Activated CD8-positive, alpha-beta T cell treated with anti-CD3 and anti-CD28 coated beads for 36 hours (primary cell): Measurements from ENCODE around the gene NKAIN1. TPM values are rescaled to one million over a fixed set of nuclear protein-coding genes. Genes with fewer than 3 reads are reported as not detected.

Experiments used
- ATAC-seq: fragments of 200-7000 bp; cut with Tn5 transposase; one replicate; pipeline ENCODE4 v1.10.0; 2021; ENCODE audit warnings: mild to moderate bottlenecking, moderate library complexity
- CTCF ChIA-PET: fragments of 350-600 bp; sonication (Branson Sonifier 250); formaldehyde crosslinking; loops from one replicate; lab custom pipeline; 2021; ENCODE audit warnings: antibody characterized with exemption; lab: Charles Lee
- POLR2A ChIA-PET: fragments of 350-600 bp; sonication (Branson Sonifier 250); formaldehyde crosslinking; loops from one replicate; lab custom pipeline; 2021; ENCODE audit warnings: antibody characterized with exemption; lab: Charles Lee
- DNase-seq: peaks from one replicate; pipeline ENCODE4 v3.0.0-alpha.2; 2020
- H3K27ac Mint-ChIP-seq: one replicate; pipeline ENCODE4 v1.8.0; 2021; ENCODE audit warnings: mild to moderate bottlenecking, mixed read lengths
- H3K27me3 Mint-ChIP-seq: one replicate; pipeline ENCODE4 v1.8.0; 2021; ENCODE audit warnings: mixed read lengths
- H3K36me3 Mint-ChIP-seq: one replicate; pipeline ENCODE4 v1.8.0; 2021; ENCODE audit warnings: low read depth, mixed read lengths
- H3K4me1 Mint-ChIP-seq: one replicate; pipeline ENCODE4 v1.8.0; 2021; ENCODE audit warnings: low read depth, mixed read lengths
- H3K4me3 Mint-ChIP-seq: one replicate; pipeline ENCODE4 v1.8.0; 2021; ENCODE audit warnings: mild to moderate bottlenecking, moderate library complexity, mixed read lengths
- H3K9me3 Mint-ChIP-seq: one replicate; pipeline ENCODE4 v1.8.0; 2021; ENCODE audit warnings: mixed read lengths
- intact Hi-C: fragments of 100-400 bp; cut with micrococcal nuclease; formaldehyde crosslinking; loops from one replicate; pipeline ENCODE4 v1.10.0; 2022
- total RNA-seq, 2 experiments: library from RNA; stranded (reverse); gene quantifications; one replicate each; pipeline ENCODE4 v1.2.3, GENCODE V29; 2021
- TF ChIP-seq, protein P1 (sequence below): fragments of 200-600 bp; IDR thresholded peaks from one replicate; pipeline ENCODE4 v1.8.0; 2022; ENCODE audit warnings: antibody characterized with exemption, mild to moderate bottlenecking

Gene NKAIN1
- total RNA-seq, 2 experiments from 2014 or later, result not detected

DNA sequence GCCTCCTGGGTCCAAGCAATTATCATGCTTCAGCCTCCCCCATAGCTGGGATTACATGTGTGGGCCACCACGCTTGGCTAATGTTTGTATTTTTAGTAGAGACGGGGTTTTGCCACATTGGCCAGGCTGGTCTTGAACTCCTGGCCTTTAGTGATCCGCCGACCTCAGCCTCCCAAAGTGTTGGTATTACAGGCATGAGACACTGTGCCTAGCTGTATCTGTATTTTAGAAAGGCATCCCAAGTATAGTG lies 69.3 kb downstream of the NKAIN1 start:
- no peaks in the 10 kb centered on the region for H3K9me3 Mint-ChIP-seq
- no peaks in the 10 kb centered on the region for H3K36me3 Mint-ChIP-seq
- DNase-seq (no peak), ATAC-seq (no peak)
- CTCF ChIA-PET, result interaction anchor here (1.1 to 2.4 kb wide), 2 partner anchors 11 to 13 kb away, joined by 5 to 15 read pairs; no protein-coding TSS in a partner anchor
- intact Hi-C loops, result no loop called here
- POLR2A ChIA-PET, result interaction anchor here (0.8 kb wide), 1 partner anchor 8 kb away, joined by 4 read pairs; no protein-coding TSS in a partner anchor
- H3K4me1 Mint-ChIP-seq, result peaks cover 8% of the 10 kb centered on the region
- H3K27ac Mint-ChIP-seq, result peak overlapping the region; percentile 72
- TF ChIP-seq, protein P1, sequence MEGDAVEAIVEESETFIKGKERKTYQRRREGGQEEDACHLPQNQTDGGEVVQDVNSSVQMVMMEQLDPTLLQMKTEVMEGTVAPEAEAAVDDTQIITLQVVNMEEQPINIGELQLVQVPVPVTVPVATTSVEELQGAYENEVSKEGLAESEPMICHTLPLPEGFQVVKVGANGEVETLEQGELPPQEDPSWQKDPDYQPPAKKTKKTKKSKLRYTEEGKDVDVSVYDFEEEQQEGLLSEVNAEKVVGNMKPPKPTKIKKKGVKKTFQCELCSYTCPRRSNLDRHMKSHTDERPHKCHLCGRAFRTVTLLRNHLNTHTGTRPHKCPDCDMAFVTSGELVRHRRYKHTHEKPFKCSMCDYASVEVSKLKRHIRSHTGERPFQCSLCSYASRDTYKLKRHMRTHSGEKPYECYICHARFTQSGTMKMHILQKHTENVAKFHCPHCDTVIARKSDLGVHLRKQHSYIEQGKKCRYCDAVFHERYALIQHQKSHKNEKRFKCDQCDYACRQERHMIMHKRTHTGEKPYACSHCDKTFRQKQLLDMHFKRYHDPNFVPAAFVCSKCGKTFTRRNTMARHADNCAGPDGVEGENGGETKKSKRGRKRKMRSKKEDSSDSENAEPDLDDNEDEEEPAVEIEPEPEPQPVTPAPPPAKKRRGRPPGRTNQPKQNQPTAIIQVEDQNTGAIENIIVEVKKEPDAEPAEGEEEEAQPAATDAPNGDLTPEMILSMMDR, result no peak
- H3K4me3 Mint-ChIP-seq, result no peak overlapping the region
- no peaks in the 10 kb centered on the region for H3K27me3 Mint-ChIP-seq

DNA sequence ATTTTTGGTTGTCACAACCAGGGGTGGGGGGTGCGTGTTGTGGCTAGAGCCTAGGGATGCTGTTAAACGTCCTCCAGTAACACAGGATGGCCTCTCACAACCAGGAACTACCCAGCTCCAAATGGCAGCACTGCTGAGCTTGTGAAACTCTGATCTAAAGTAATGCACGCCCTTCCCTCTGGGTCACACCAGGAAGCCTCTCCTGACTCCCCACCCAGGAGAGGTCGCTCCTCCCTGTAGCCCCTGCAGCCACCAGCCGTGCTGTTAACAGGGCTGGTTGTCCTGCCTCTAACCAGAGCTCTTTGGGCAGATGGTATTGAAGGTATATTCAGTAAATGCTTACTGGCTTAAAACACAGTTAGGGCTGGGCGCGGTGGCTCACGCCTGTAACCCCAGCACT lies 73.2 kb downstream of the NKAIN1 start:
- Mint-ChIP-seq H3K4me1 (peaks cover 11% of the 10 kb centered on the region), H3K9me3 (no peaks in the 10 kb centered on the region), H3K27ac (no peak overlapping the region), H3K4me3 (no peak overlapping the region), H3K36me3 (no peaks in the 10 kb centered on the region), H3K27me3 (peaks cover 2% of the 10 kb centered on the region)
- ChIA-PET CTCF (interaction anchor here (1.1 to 1.3 kb wide), 3 partner anchors 14 to 169 kb away, joined by 3 to 6 read pairs (median 5); no protein-coding TSS in a partner anchor), POLR2A (no interaction called here)
- DNase-seq, result no peak
- no peak for ATAC-seq
- intact Hi-C loops, result no loop called here
- TF ChIP-seq, protein P1, result no peak

DNA sequence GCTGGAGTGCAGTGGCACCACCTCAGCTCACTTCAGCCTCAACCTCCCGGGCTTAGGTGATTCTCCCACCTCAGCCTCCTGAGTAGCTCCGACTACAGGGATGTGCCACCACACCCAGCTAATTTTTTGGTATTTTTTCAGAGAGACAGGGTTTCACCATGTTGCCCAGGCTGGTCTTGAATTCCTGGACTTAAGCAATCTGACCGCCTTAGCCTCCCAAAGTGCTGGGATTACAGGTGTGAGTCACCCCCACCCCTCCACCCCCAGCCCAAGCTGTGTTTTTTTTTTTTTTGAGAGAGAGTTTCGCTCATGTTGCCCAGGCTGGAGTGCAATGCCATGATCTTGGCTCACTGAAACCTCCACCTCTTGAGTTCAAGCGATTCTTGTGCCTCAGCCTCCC lies 75.4 kb downstream of the NKAIN1 start:
- ChIA-PET POLR2A (interaction anchor here (0.6 kb wide), 1 partner anchor 167 kb away, joined by 3 read pairs; no protein-coding TSS in a partner anchor), CTCF (interaction anchor here (0.7 to 3.6 kb wide), 4 partner anchors 9 to 258 kb away, joined by 3 to 23 read pairs (median 4); no protein-coding TSS in a partner anchor)
- TF ChIP-seq, protein P1, result no peak
- Mint-ChIP-seq H3K4me1 (peaks cover 2% of the 10 kb centered on the region), H3K4me3 (no peak overlapping the region), H3K27me3 (peaks cover 2% of the 10 kb centered on the region), H3K36me3 (no peaks in the 10 kb centered on the region), H3K9me3 (no peaks in the 10 kb centered on the region), H3K27ac (no peak overlapping the region)
- DNase-seq, result no peak
- no peak for ATAC-seq
- intact Hi-C loops, result no loop called here

DNA sequence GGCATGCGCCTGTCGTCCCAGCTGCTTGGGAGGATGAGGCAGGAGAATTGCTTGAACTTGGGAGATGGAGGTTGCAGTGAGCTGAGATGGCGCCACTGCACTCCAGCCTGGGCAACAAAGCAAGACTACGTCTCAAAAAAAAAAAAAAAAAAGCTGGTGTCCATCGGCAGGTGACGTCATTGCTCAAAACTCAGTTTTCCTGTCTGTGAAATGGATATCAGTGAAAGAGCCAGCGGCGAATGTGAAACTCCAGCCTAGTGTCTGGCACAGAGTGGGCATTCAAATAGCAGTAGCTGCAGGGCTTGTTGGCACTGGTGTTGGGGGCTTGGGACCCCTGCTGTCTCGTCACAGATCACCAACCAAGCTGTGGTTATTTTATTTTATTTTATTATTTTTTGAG lies 75.8 kb downstream of the NKAIN1 start:
- no peak overlapping the region for H3K4me3 Mint-ChIP-seq
- POLR2A ChIA-PET, result interaction anchor here (0.6 kb wide), 1 partner anchor 167 kb away, joined by 3 read pairs; no protein-coding TSS in a partner anchor
- H3K27ac Mint-ChIP-seq, result no peak overlapping the region

DNA sequence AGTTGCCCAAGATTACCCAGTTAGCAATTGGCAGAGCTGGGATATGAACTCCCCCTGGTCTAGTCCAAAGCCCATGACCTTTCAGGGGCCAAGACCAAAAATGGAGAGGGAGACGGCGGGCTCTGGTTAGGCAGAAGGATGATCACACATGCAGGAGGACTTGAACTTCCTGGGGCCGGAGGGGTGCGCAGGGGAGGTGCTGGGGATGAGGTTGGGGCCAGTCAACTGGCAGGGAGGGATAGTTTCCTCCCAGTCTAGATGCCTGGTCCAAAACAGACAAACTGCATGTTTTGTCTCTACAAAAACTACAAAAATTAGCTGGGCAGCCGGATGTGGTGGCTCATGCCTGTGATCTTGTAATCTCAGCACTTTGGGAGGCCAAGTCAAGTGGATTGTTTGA lies 78.1 kb downstream of the NKAIN1 start:
- ChIA-PET CTCF (interaction anchor here (0.6 to 3.6 kb wide), 8 partner anchors 8 to 261 kb away, joined by 3 to 23 read pairs (median 4); no protein-coding TSS in a partner anchor), POLR2A (interaction anchor here (0.7 kb wide), 1 partner anchor 9 kb away, joined by 4 read pairs; no protein-coding TSS in a partner anchor)
- Mint-ChIP-seq H3K27me3 (peaks cover 2% of the 10 kb centered on the region), H3K9me3 (no peaks in the 10 kb centered on the region), H3K36me3 (no peaks in the 10 kb centered on the region), H3K4me1 (peaks cover 2% of the 10 kb centered on the region), H3K27ac (no peak overlapping the region), H3K4me3 (no peak overlapping the region)
- no peak for ATAC-seq
- intact Hi-C loops, result no loop called here
- TF ChIP-seq, protein P1, result no peak
- no peak for DNase-seq

More for the DNA sequence above, 75.8 kb downstream of the NKAIN1 start:
- CTCF ChIA-PET, result interaction anchor here (0.7 to 3.6 kb wide), 3 partner anchors 11 to 258 kb away, joined by 3 to 23 read pairs (median 5); no protein-coding TSS in a partner anchor
- TF ChIP-seq, protein P1, result no peak
- intact Hi-C loops, result no loop called here
- no peaks in the 10 kb centered on the region for H3K9me3 Mint-ChIP-seq
- ATAC-seq, result no peak
- DNase-seq, result no peak
- H3K4me1 Mint-ChIP-seq, result peaks cover 2% of the 10 kb centered on the region
- no peaks in the 10 kb centered on the region for H3K36me3 Mint-ChIP-seq
- peaks cover 2% of the 10 kb centered on the region for H3K27me3 Mint-ChIP-seq
